Right kidney (tissue), 1 donor: ENCODE results near the gene CDH4.
"Not testable (repeated sequence)": the region's sequence is repeated elsewhere in the genome, so short reads cannot be mapped to it uniquely, and the experiment has no call there.

ENCODE experiments used
- DNase-seq: peaks from one replicate; pipeline ENCODE4 v3.0.0-alpha.2; 2016

Gene CDH4

GRCh38 chr20:61419010-61419409 lies 166.9 kb downstream of the CDH4 start:
- DNase-seq: no peak

- no peak for DNase-seq
These were observed 167.4 kb downstream of the CDH4 start for GRCh38 chr20:61419501-61419900.

GRCh38 chr20:61420056-61420455 lies 168.0 kb downstream of the CDH4 start:
- no peak for DNase-seq

- DNase-seq: no peak
These were observed 168.7 kb downstream of the CDH4 start for GRCh38 chr20:61420781-61421180.

- no peak for DNase-seq
These were observed 170.8 kb downstream of the CDH4 start for GRCh38 chr20:61422636-61423425.

- DNase-seq: no peak
These were observed 172.1 kb downstream of the CDH4 start for GRCh38 chr20:61424011-61424627.

- DNase-seq: no peak
These were observed 172.8 kb downstream of the CDH4 start for GRCh38 chr20:61424628-61425420.

GRCh38 chr20:61425541-61425991 lies 173.5 kb downstream of the CDH4 start:
- DNase-seq: not testable (repeated sequence)

GRCh38 chr20:61426352-61426751 lies 174.3 kb downstream of the CDH4 start:
- no peak for DNase-seq

GRCh38 chr20:61429458-61430227 lies 177.6 kb downstream of the CDH4 start:
- no peak for DNase-seq

GRCh38 chr20:61430228-61430624 lies 178.2 kb downstream of the CDH4 start:
- DNase-seq: no peak

- DNase-seq: no peak
These were observed 181.1 kb downstream of the CDH4 start for GRCh38 chr20:61433176-61433575.

GRCh38 chr20:61433816-61434215 lies 181.8 kb downstream of the CDH4 start:
- DNase-seq: no peak

GRCh38 chr20:61434341-61434781 lies 182.3 kb downstream of the CDH4 start:
- DNase-seq: no peak

- DNase-seq: no peak
These were observed 183.2 kb downstream of the CDH4 start for GRCh38 chr20:61435184-61435822.

- DNase-seq: no peak
These were observed 183.8 kb downstream of the CDH4 start for GRCh38 chr20:61435823-61436220.

- DNase-seq: no peak
These were observed 184.2 kb downstream of the CDH4 start for GRCh38 chr20:61436283-61436666.

GRCh38 chr20:61436667-61437279 lies 184.7 kb downstream of the CDH4 start:
- DNase-seq: no peak

- DNase-seq: no peak
These were observed 185.5 kb downstream of the CDH4 start for GRCh38 chr20:61437280-61438206.

- no peak for DNase-seq
These were observed 186.2 kb downstream of the CDH4 start for GRCh38 chr20:61438285-61438684.
